H9 (cell line): ENCODE measurements around the gene ADRM1. TPM values are rescaled to one million over a fixed set of nuclear protein-coding genes. Genes with fewer than 3 reads are reported as not detected.

Source experiments
- DNase-seq: peaks from one replicate; pipeline ENCODE4 v3.0.0-alpha.2; 2017
- H2AFZ ChIP-seq: one replicate; pipeline ENCODE4 v1.6.1; 2013; ENCODE audit warnings: mild to moderate bottlenecking, low read length, control low read depth, moderate library complexity
- H2AK5ac ChIP-seq: 2 replicates; pipeline ENCODE4 v1.6.1; 2013; ENCODE audit warnings: low read length, control low read depth, mixed read lengths; ENCODE audit not compliant: insufficient read length
- H2BK120ac ChIP-seq: one replicate; pipeline ENCODE4 v1.6.1; 2013; ENCODE audit warnings: low read depth, mild to moderate bottlenecking, low read length, control low read depth, inconsistent platforms; ENCODE audit not compliant: poor library complexity, severe bottlenecking
- H2BK12ac ChIP-seq: 2 replicates; pipeline ENCODE4 v1.6.1; 2013; ENCODE audit warnings: low read length, control low read depth, mixed read lengths, low read depth; ENCODE audit not compliant: insufficient read length
- H2BK15ac ChIP-seq: 2 replicates; pipeline ENCODE4 v1.6.1; 2013; ENCODE audit warnings: low read depth, low read length, control low read depth
- H2BK20ac ChIP-seq: one replicate; pipeline ENCODE4 v1.6.1; 2013; ENCODE audit warnings: low read depth, mild to moderate bottlenecking, low read length, control low read depth, inconsistent platforms; ENCODE audit not compliant: poor library complexity, severe bottlenecking
- H2BK5ac ChIP-seq: 2 replicates; pipeline ENCODE4 v1.6.1; 2013; ENCODE audit warnings: low read length, control low read depth, mixed read lengths; ENCODE audit not compliant: insufficient read length
- H3K14ac ChIP-seq: 2 replicates; pipeline ENCODE4 v1.6.1; 2013; ENCODE audit warnings: low read length, control low read depth; ENCODE audit not compliant: insufficient read depth
- H3K18ac ChIP-seq: 2 replicates; pipeline ENCODE4 v1.6.1; 2013; ENCODE audit warnings: low read depth, mild to moderate bottlenecking, mixed read lengths, low read length, control low read depth; ENCODE audit not compliant: insufficient read length
- H3K23ac ChIP-seq: 2 replicates; pipeline ENCODE4 v1.6.1; 2013; ENCODE audit warnings: low read length, control low read depth, mixed read lengths, low read depth; ENCODE audit not compliant: insufficient read length
- H3K23me2 ChIP-seq: 2 replicates; pipeline ENCODE4 v1.6.1; 2013; ENCODE audit warnings: low read depth, mild to moderate bottlenecking, mixed read lengths, low read length, control low read depth; ENCODE audit not compliant: insufficient read length, poor library complexity, severe bottlenecking
- H3K27ac ChIP-seq: 2 replicates; pipeline ENCODE4 v1.5.1; 2013; ENCODE audit warnings: low read length, control low read depth, mixed read lengths, low read depth; ENCODE audit not compliant: insufficient read length
- H3K27me3 ChIP-seq: 2 replicates; pipeline ENCODE4 v1.6.1; 2013; ENCODE audit warnings: low read length, control low read depth, inconsistent platforms; ENCODE audit not compliant: insufficient read depth
- H3K4ac ChIP-seq: 2 replicates; pipeline ENCODE4 v1.6.1; 2013; ENCODE audit warnings: low read depth, mild to moderate bottlenecking, control low read depth, inconsistent platforms, low read length, moderate library complexity
- H3K4me1 ChIP-seq: 2 replicates; pipeline ENCODE4 v1.6.1; 2013; ENCODE audit warnings: low read length, control low read depth, inconsistent platforms; ENCODE audit not compliant: insufficient read depth
- H3K4me2 ChIP-seq: 2 replicates; pipeline ENCODE4 v1.6.1; 2013; ENCODE audit warnings: low read length, control low read depth, mixed read lengths; ENCODE audit not compliant: insufficient read length, insufficient read depth
- H3K56ac ChIP-seq: 2 replicates; pipeline ENCODE4 v1.6.1; 2013; ENCODE audit warnings: low read depth, mild to moderate bottlenecking, mixed read lengths, low read length, control low read depth; ENCODE audit not compliant: insufficient read length
- H3K79me1 ChIP-seq: 2 replicates; pipeline ENCODE4 v1.6.1; 2013; ENCODE audit warnings: low read depth, mild to moderate bottlenecking, moderate library complexity, low read length, control low read depth, inconsistent platforms; ENCODE audit not compliant: insufficient read depth, poor library complexity, severe bottlenecking
- H3K79me2 ChIP-seq: 2 replicates; pipeline ENCODE4 v1.6.1; 2013; ENCODE audit warnings: low read length, control low read depth, inconsistent platforms; ENCODE audit not compliant: insufficient read depth
- H3K9ac ChIP-seq: 2 replicates; pipeline ENCODE4 v1.6.1; 2013; ENCODE audit warnings: low read length, control low read depth, mixed read lengths; ENCODE audit not compliant: insufficient read length; ENCODE audit errors: extremely low read depth
- H3K9me3 ChIP-seq: one replicate; pipeline ENCODE4 v1.6.1; 2013; ENCODE audit warnings: low read depth, low read length, inconsistent platforms; ENCODE audit not compliant: control insufficient read depth
- H3T11ph ChIP-seq: one replicate; pipeline ENCODE4 v1.6.1; 2013; ENCODE audit warnings: mild to moderate bottlenecking, low read length, control low read depth, inconsistent platforms
- H4K20me1 ChIP-seq: one replicate; pipeline ENCODE4 v1.6.1; 2013; ENCODE audit not compliant: control insufficient read depth, insufficient read length, insufficient read depth
- H4K5ac ChIP-seq: 2 replicates; pipeline ENCODE4 v1.6.1; 2013; ENCODE audit warnings: low read depth, mild to moderate bottlenecking, mixed read lengths, low read length, control low read depth; ENCODE audit not compliant: insufficient read length
- H4K8ac ChIP-seq: replicated peaks from 2 replicates; pipeline ENCODE4 v1.6.1; 2013; ENCODE audit warnings: low read length, control low read depth, mixed read lengths, low read depth; ENCODE audit not compliant: insufficient read length
- H4K91ac ChIP-seq: 2 replicates; pipeline ENCODE4 v1.6.1; 2013; ENCODE audit warnings: low read depth, mild to moderate bottlenecking, moderate library complexity, mixed read lengths, low read length, control low read depth; ENCODE audit not compliant: insufficient read length
- H3K27ac Mint-ChIP-seq, 3 experiments: 2 replicates in 2 of 3; 3 replicates in 1 of 3; pipeline ENCODE4 v1.8.0; 2020 to 2021; ENCODE audit warnings: mixed read lengths in 3 of 3, mild to moderate bottlenecking in 1 of 3, moderate library complexity in 1 of 3
- H3K27me3 Mint-ChIP-seq: 2 replicates; pipeline ENCODE4 v1.8.0; 2021; ENCODE audit warnings: low read depth, mild to moderate bottlenecking, moderate library complexity, mixed read lengths
- H3K36me3 Mint-ChIP-seq, 3 experiments: 2 replicates in 2 of 3; 3 replicates in 1 of 3; pipeline ENCODE4 v1.8.0; 2020 to 2021; ENCODE audit warnings: low read depth in 3 of 3, mixed read lengths in 3 of 3; ENCODE audit not compliant: insufficient read depth in 1 of 3
- H3K4me1 Mint-ChIP-seq, 2 experiments: 2 replicates each; pipeline ENCODE4 v1.8.0; 2020; ENCODE audit warnings: mixed read lengths in 2 of 2
- H3K4me3 Mint-ChIP-seq, 2 experiments: 2 replicates in 1 of 2; 3 replicates in 1 of 2; pipeline ENCODE4 v1.8.0; 2020 to 2021; ENCODE audit warnings: mild to moderate bottlenecking in 2 of 2, mixed read lengths in 2 of 2, moderate library complexity in 1 of 2
- H3K9me3 Mint-ChIP-seq, 2 experiments: 2 replicates in 1 of 2; 3 replicates in 1 of 2; pipeline ENCODE4 v1.8.0; 2020; ENCODE audit warnings: mild to moderate bottlenecking in 2 of 2, mixed read lengths in 2 of 2, moderate library complexity in 1 of 2
- CTCF ChIP-seq: fragments of 200-600 bp; sonication (generic); conservative IDR thresholded peaks from 3 replicates; pipeline ENCODE4 v1.8.0; 2021; ENCODE audit warnings: antibody characterized with exemption, mild to moderate bottlenecking
- WGBS: extraction: QIAGEN DNeasy Blood & Tissue Kit; methylation state at CpG from one replicate; pipeline ENCODE4 v1.1.7; 2013; ENCODE audit warnings: missing lambda C conversion rate, low lambda C conversion rate, mixed read lengths; ENCODE audit not compliant: insufficient read length; ENCODE audit errors: extremely low coverage; 5-methylcytosine and 5-hydroxymethylcytosine counted together
- total RNA-seq: library from RNA; stranded (reverse); gene quantifications from 2 replicates; pipeline ENCODE4 v1.2.1, GENCODE V29; 2021

The ADRM1 gene
- total RNA-seq, 1 experiment from 2014 or later, result 153 TPM

- Mint-ChIP-seq H3K36me3 (peaks cover 7 to 54% (median 37%) of the 10 kb centered on the region in 3 experiments; a peak in 6 of 7 replicates), H3K4me1 (no peaks in the 10 kb centered on the region), H3K9me3 (no peaks in the 10 kb centered on the region), H3K4me3 (no peak overlapping the region), H3K27me3 (no peaks in the 10 kb centered on the region; the same call in 1 of the 2 replicates), H3K27ac (no peak overlapping the region)
- no CpG with 5 or more reads among the region's 20 CpGs for WGBS
- Histone ChIP-seq H3K79me2 (no peaks in the 10 kb centered on the region), H2BK12ac (no peak overlapping the region), H4K91ac (no peak overlapping the region), H3K9ac (no peak overlapping the region), H2AFZ (no peak overlapping the region), H3K4ac (no peak overlapping the region), H3K27ac (no peak overlapping the region), H2BK15ac (no peak overlapping the region), H3K9me3 (no peaks in the 10 kb centered on the region), H3K18ac (no peak overlapping the region), H3K14ac (no peak overlapping the region), H3K4me2 (no peak overlapping the region), H3K79me1 (no peaks in the 10 kb centered on the region), H4K8ac (no peak overlapping the region), H3K27me3 (no peaks in the 10 kb centered on the region), H3T11ph (no peak overlapping the region), H3K4me1 (no peaks in the 10 kb centered on the region), H3K23me2 (no peaks in the 10 kb centered on the region), H3K56ac (no peak overlapping the region), H2BK120ac (no peak overlapping the region), H4K5ac (no peak overlapping the region), H2AK5ac (no peak overlapping the region), H2BK5ac (no peak overlapping the region), H3K23ac (no peak overlapping the region), H2BK20ac (no peak overlapping the region), H4K20me1 (peaks cover 3% of the 10 kb centered on the region)
- TF ChIP-seq CTCF, result no peak
- DNase-seq, result no peak
Measured at GRCh38 chr20:62293111-62293784, 9.5 kb upstream of the ADRM1 start.
